Erythroblast (primary cell): ENCODE measurements around the gene SRP54.
"Not testable (repeated sequence)": the region's sequence is repeated elsewhere in the genome, so short reads cannot be mapped to it uniquely, and the experiment has no call there.

Source experiments
- GATA1 ChIP-seq: IDR thresholded peaks from 2 replicates; pipeline ENCODE4 v1.6.1; 2011; ENCODE audit warnings: low read depth, mild to moderate bottlenecking, control low read depth, low read length, moderate library complexity
- POLR2A ChIP-seq: IDR thresholded peaks from 2 replicates; pipeline ENCODE4 v1.6.1; 2011; ENCODE audit warnings: mild to moderate bottlenecking, low read length

DNA sequence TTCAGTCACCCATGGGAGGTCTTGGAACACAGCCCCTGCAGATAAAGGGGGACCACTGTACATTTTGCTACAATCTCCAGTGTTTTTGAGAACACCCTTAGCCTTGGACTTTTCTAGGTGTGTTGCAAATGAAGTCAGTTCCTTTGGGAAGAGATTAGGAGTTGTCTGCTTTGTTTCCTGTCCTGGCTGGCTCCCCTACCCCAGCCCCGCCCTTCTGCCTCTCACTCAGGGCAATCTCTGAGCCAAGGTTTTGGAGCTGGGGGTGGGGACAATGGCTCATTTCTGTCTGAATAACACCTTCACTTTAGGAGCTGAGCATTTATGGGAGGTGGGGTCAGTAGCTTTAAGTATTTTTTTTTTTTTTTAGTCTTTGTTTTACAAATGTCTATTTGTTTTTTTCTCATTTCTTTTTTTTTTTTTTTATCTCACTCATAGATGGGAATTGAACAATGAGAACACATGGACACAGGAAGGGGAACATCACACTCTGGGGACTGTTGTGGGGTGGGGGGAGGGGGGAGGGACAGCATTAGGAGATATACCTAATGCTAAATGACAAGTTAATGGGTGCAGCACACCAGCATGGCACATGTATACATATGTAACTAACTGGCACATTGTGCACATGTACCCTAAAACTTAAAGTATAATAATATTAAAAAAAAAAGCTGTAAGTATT, 78.5 kb downstream of the SRP54 start:
- not testable (repeated sequence) for TF ChIP-seq POLR2A, GATA1
